GM21447 (cell line): ENCODE results near the gene NUP43.
"Not testable (repeated sequence)": the region's sequence is repeated elsewhere in the genome, so short reads cannot be mapped to it uniquely, and the experiment has no call there.

Experiments
- ATAC-seq: cut with Tn5 transposase; IDR thresholded peaks from one replicate; pipeline ENCODE4 v1.9.1; 2021; ENCODE audit not compliant: unreplicated experiment

NUP43 gene

GRCh38 chr6:149746147-149746946, at the start of gene NUP43:
TSS of gene NUP43 (minus strand) at chr6:149746529. CDS start at chr6:149746495, 34 bp downstream.
- ATAC-seq, result peak; percentile 55

- no peak for ATAC-seq
Observed at GRCh38 chr6:149783551-149783950, 37.2 kb upstream of the NUP43 start.

GRCh38 chr6:149782337-149782736, 36.0 kb upstream of the NUP43 start:
- ATAC-seq, result no peak

- ATAC-seq, result no peak
Observed at GRCh38 chr6:149781715-149782114, 35.4 kb upstream of the NUP43 start.

- ATAC-seq, result no peak
Observed at GRCh38 chr6:149779644-149779963, 33.3 kb upstream of the NUP43 start.

GRCh38 chr6:149777624-149778023, 31.3 kb upstream of the NUP43 start:
- no peak for ATAC-seq

GRCh38 chr6:149771925-149772324, 25.6 kb upstream of the NUP43 start:
- no peak for ATAC-seq

GRCh38 chr6:149771185-149771584, 24.9 kb upstream of the NUP43 start:
- no peak for ATAC-seq

GRCh38 chr6:149769676-149770075, 23.3 kb upstream of the NUP43 start:
- no peak for ATAC-seq

- no peak for ATAC-seq
Observed at GRCh38 chr6:149766156-149766769, 19.9 kb upstream of the NUP43 start.

GRCh38 chr6:149763866-149764265, 17.5 kb upstream of the NUP43 start:
- no peak for ATAC-seq

GRCh38 chr6:149761438-149761837, 15.1 kb upstream of the NUP43 start:
- ATAC-seq, result peak; percentile 97

- no peak for ATAC-seq
Observed at GRCh38 chr6:149756261-149756636, 9.9 kb upstream of the NUP43 start.

- peak; percentile 76 for ATAC-seq
Observed at GRCh38 chr6:149755300-149756260, 9.3 kb upstream of the NUP43 start.

GRCh38 chr6:149754548-149754947, 8.2 kb upstream of the NUP43 start:
- ATAC-seq, result no peak

- ATAC-seq, result not testable (repeated sequence)
Observed at GRCh38 chr6:149753374-149753637, 7.0 kb upstream of the NUP43 start.

- no peak for ATAC-seq
Observed at GRCh38 chr6:149752600-149753373, 6.5 kb upstream of the NUP43 start.

- not testable (repeated sequence) for ATAC-seq
Observed at GRCh38 chr6:149751920-149752319, 5.6 kb upstream of the NUP43 start.

GRCh38 chr6:149751239-149751638, 4.9 kb upstream of the NUP43 start:
- no peak for ATAC-seq

GRCh38 chr6:149750136-149750609, 3.8 kb upstream of the NUP43 start:
- peak; percentile 41 for ATAC-seq

GRCh38 chr6:149749594-149750135, 3.3 kb upstream of the NUP43 start, which contains the start of gene PCMT1:
TSS of gene PCMT1 (plus strand) at chr6:149749741. CDS start at chr6:149749902, 161 bp downstream.
- ATAC-seq, result peak; percentile 76
